Ishikawa (cell line): ENCODE data around the gene RAVER1.

Source experiments
- CEBPB ChIP-seq: IDR thresholded peaks from 2 replicates; pipeline ENCODE4 v1.6.1; 2012
- CREB1 ChIP-seq: IDR thresholded peaks from 2 replicates; pipeline ENCODE4 v1.6.1; 2012; ENCODE audit warnings: low read depth
- EGR1 ChIP-seq: IDR thresholded peaks from 2 replicates; pipeline ENCODE4 v1.6.1; 2012
- EP300 ChIP-seq: IDR thresholded peaks from 2 replicates; pipeline ENCODE4 v1.6.1; 2012; ENCODE audit warnings: borderline replicate concordance
- FOXM1 ChIP-seq: IDR thresholded peaks from 2 replicates; pipeline ENCODE4 v1.6.1; 2012; ENCODE audit warnings: low read depth, borderline replicate concordance
- MAX ChIP-seq: IDR thresholded peaks from 2 replicates; pipeline ENCODE4 v1.6.1; 2012
- NFIC ChIP-seq: IDR thresholded peaks from 2 replicates; pipeline ENCODE4 v1.6.1; 2012
- RAD21 ChIP-seq: IDR thresholded peaks from 2 replicates; pipeline ENCODE4 v1.6.1; 2012; ENCODE audit warnings: low read depth
- REST ChIP-seq: IDR thresholded peaks from 2 replicates; pipeline ENCODE4 v1.6.1; 2012; ENCODE audit warnings: low read depth, mild to moderate bottlenecking
- TAF1 ChIP-seq: IDR thresholded peaks from 2 replicates; pipeline ENCODE4 v1.6.1; 2012; ENCODE audit warnings: low read depth, mild to moderate bottlenecking
- TCF12 ChIP-seq: IDR thresholded peaks from 2 replicates; pipeline ENCODE4 v1.6.1; 2012; ENCODE audit warnings: low read depth
- TEAD4 ChIP-seq: IDR thresholded peaks from 2 replicates; pipeline ENCODE4 v1.6.1; 2012
- USF1 ChIP-seq: IDR thresholded peaks from 2 replicates; pipeline ENCODE4 v1.6.1; 2012
- YY1 ChIP-seq: IDR thresholded peaks from 2 replicates; pipeline ENCODE4 v1.6.1; 2012; ENCODE audit warnings: low read depth
- ZBTB7A ChIP-seq: IDR thresholded peaks from 2 replicates; pipeline ENCODE4 v1.6.1; 2012; ENCODE audit warnings: low read depth

RAVER1 gene

GRCh38 chr19:10290357-10290875 lies 42.9 kb downstream of the RAVER1 start:
- TF ChIP-seq REST (no peak), FOXM1 (no peak), USF1 (no peak), TEAD4 (no peak), CREB1 (no peak), NFIC (no peak), YY1 (no peak), MAX (no peak; the same call in 1 of the 2 replicates), TAF1 (no peak), EGR1 (no peak), TCF12 (no peak)

GRCh38 chr19:10289836-10290356 lies 43.4 kb downstream of the RAVER1 start, which contains the start of gene ICAM5:
Gene ICAM5 (plus strand): TSS chr19:10289952. CDS start chr19:10290044, 92 bp downstream.
- TF ChIP-seq EGR1 (peak; percentile 57), CEBPB (no peak)

GRCh38 chr19:10289167-10289835 lies 44.0 kb downstream of the RAVER1 start:
- TF ChIP-seq TEAD4: peak; percentile 33; the same call in 1 of the 2 replicates
- no peak for TF ChIP-seq FOXM1
- peak; percentile 17 for TF ChIP-seq TCF12
- TF ChIP-seq CEBPB: no peak
- TF ChIP-seq RAD21: no peak
- no peak for TF ChIP-seq EGR1
- TF ChIP-seq TAF1: no peak
- no peak for TF ChIP-seq REST
- peak; percentile 82 for TF ChIP-seq USF1
- no peak for TF ChIP-seq CREB1
- TF ChIP-seq EP300: no peak
- TF ChIP-seq MAX: peak; percentile 92
- TF ChIP-seq ZBTB7A: no peak; the same call in 1 of the 2 replicates
- no peak for TF ChIP-seq YY1
- no peak for TF ChIP-seq NFIC

- TF ChIP-seq FOXM1: no peak
- no peak for TF ChIP-seq REST
- TF ChIP-seq CREB1: no peak
- 0 out of 2 replicates have a peak, but pooled peaks have one; percentile 25 for TF ChIP-seq EP300
- TF ChIP-seq TAF1: 0 out of 2 replicates have a peak, but pooled peaks have one; percentile 26
- TF ChIP-seq ZBTB7A: 0 out of 2 replicates have a peak, but pooled peaks have one; percentile 8
- TF ChIP-seq RAD21: no peak
- TF ChIP-seq MAX: no peak
- no peak for TF ChIP-seq NFIC
- TF ChIP-seq USF1: peak; percentile 43
Observed at GRCh38 chr19:10288662-10289166, 44.6 kb downstream of the RAVER1 start.
